Colonic mucosa (tissue), 4 donors: ENCODE measurements around the gene B3GNT5. TPM values are rescaled to one million over a fixed set of nuclear protein-coding genes. Genes with fewer than 3 reads are reported as not detected.

Experiments used
- DNase-seq: peaks from one replicate; pipeline ENCODE4 v3.0.0-alpha.2; 2020
- H3K27ac ChIP-seq: fragments of 200-600 bp; one replicate; pipeline ENCODE4 v1.8.0; 2021
- H3K27me3 ChIP-seq: fragments of 200-600 bp; one replicate; pipeline ENCODE4 v1.8.0; 2021
- H3K36me3 ChIP-seq: fragments of 200-600 bp; one replicate; pipeline ENCODE4 v1.8.0; 2021
- H3K4me1 ChIP-seq: fragments of 200-600 bp; one replicate; pipeline ENCODE4 v1.8.0; 2021; ENCODE audit warnings: mild to moderate bottlenecking
- H3K4me3 ChIP-seq: fragments of 200-600 bp; one replicate; pipeline ENCODE4 v1.8.0; 2021
- H3K9ac ChIP-seq, 2 donors: one replicate each; pipeline ENCODE4 v1.7.0; 2013; ENCODE audit warnings: control low read depth in 2 of 2, low read depth in 2 of 2, low read length in 2 of 2
- H3K9me3 ChIP-seq: fragments of 200-600 bp; one replicate; pipeline ENCODE4 v1.8.0; 2021
- CTCF ChIP-seq: fragments of 200-600 bp; IDR thresholded peaks from one replicate; pipeline ENCODE4 v1.8.0; 2022; ENCODE audit warnings: antibody characterized with exemption, mild to moderate bottlenecking
- intact Hi-C: fragments of 100-400 bp; cut with DNase I; formaldehyde crosslinking; loops from one replicate; pipeline ENCODE4 v1.14.1; 2022
- total RNA-seq, 2 donors: library from RNA; stranded (reverse); fragmentation: NEBNext Ultra II Directional in 1 of 2; extraction: Animal tissue kit (Norgen Biotek cat#: 25700) in 1 of 2; gene quantifications; one replicate each; pipeline ENCODE4 v1.2.1, GENCODE V29; 2021
- donor health status: healthy.
- donor health status: DM: no; HTN: no; CAD: no.
- donor health status: DM: no; HTN: no; CAD: no.

Gene B3GNT5
- total RNA-seq, 2 donors from 2014 or later: 43.1 to 108 TPM

GRCh38 chr3:183230826-183231225 lies 22.2 kb upstream of the B3GNT5 start:
- no peaks in the 10 kb centered on the region for H3K36me3 ChIP-seq
- intact Hi-C loops: no loop called here
- no peak for DNase-seq

GRCh38 chr3:183233966-183234365 lies 19.1 kb upstream of the B3GNT5 start:
- no peaks in the 10 kb centered on the region for H3K9me3 ChIP-seq
- no peaks in the 10 kb centered on the region for H3K27me3 ChIP-seq
- intact Hi-C loops: no loop called here
- no peaks in the 10 kb centered on the region for H3K4me1 ChIP-seq
- no peaks in the 10 kb centered on the region for H3K36me3 ChIP-seq
- no peak overlapping the region for H3K9ac ChIP-seq
- TF ChIP-seq CTCF: no peak
- H3K4me3 ChIP-seq: no peak overlapping the region
- H3K27ac ChIP-seq: no peak overlapping the region
- DNase-seq: no peak

More at GRCh38 chr3:183230826-183231225, 22.2 kb upstream of the B3GNT5 start:
- H3K4me3 ChIP-seq: no peak overlapping the region
- H3K9me3 ChIP-seq: no peaks in the 10 kb centered on the region
- no peaks in the 10 kb centered on the region for H3K4me1 ChIP-seq
- no peak overlapping the region for H3K27ac ChIP-seq
- H3K27me3 ChIP-seq: no peaks in the 10 kb centered on the region
- no peak for TF ChIP-seq CTCF
- H3K9ac ChIP-seq: no peak overlapping the region

- no peak for DNase-seq
- intact Hi-C loops: no loop called here
- no peak overlapping the region for H3K27ac ChIP-seq
- no peaks in the 10 kb centered on the region for H3K27me3 ChIP-seq
- TF ChIP-seq CTCF: no peak
- no peaks in the 10 kb centered on the region for H3K36me3 ChIP-seq
- H3K4me3 ChIP-seq: no peak overlapping the region
- H3K4me1 ChIP-seq: no peaks in the 10 kb centered on the region
- peaks cover 2% of the 10 kb centered on the region for H3K9me3 ChIP-seq
- no peak overlapping the region for H3K9ac ChIP-seq
Measured at GRCh38 chr3:183239046-183239445, 14.0 kb upstream of the B3GNT5 start.

- Histone ChIP-seq H3K27me3 (no peaks in the 10 kb centered on the region), H3K4me3 (no peak overlapping the region), H3K9me3 (peaks cover 2% of the 10 kb centered on the region), H3K9ac (no peak overlapping the region), H3K27ac (no peak overlapping the region), H3K4me1 (no peaks in the 10 kb centered on the region), H3K36me3 (no peaks in the 10 kb centered on the region)
- intact Hi-C loops: no loop called here
- TF ChIP-seq CTCF: no peak
- no peak for DNase-seq
Measured at GRCh38 chr3:183242431-183242830, 10.6 kb upstream of the B3GNT5 start.

GRCh38 chr3:183244219-183244618 lies 8.8 kb upstream of the B3GNT5 start:
- Histone ChIP-seq H3K9me3 (peaks cover 2% of the 10 kb centered on the region), H3K4me3 (no peak overlapping the region), H3K9ac (no peak overlapping the region), H3K4me1 (no peaks in the 10 kb centered on the region), H3K27ac (no peak overlapping the region), H3K27me3 (no peaks in the 10 kb centered on the region), H3K36me3 (no peaks in the 10 kb centered on the region)
- DNase-seq: peak; percentile 56
- no peak for TF ChIP-seq CTCF
- intact Hi-C loops: no loop called here

- H3K27ac ChIP-seq: peak overlapping the region; percentile 38
- no peak overlapping the region for H3K9ac ChIP-seq
- H3K36me3 ChIP-seq: no peaks in the 10 kb centered on the region
- no peaks in the 10 kb centered on the region for H3K4me1 ChIP-seq
- H3K27me3 ChIP-seq: no peaks in the 10 kb centered on the region
- H3K4me3 ChIP-seq: no peak overlapping the region
- TF ChIP-seq CTCF: no peak
- intact Hi-C loops: no loop called here
- no peak for DNase-seq
- peaks cover 2% of the 10 kb centered on the region for H3K9me3 ChIP-seq
Measured at GRCh38 chr3:183244981-183245476, 8.0 kb upstream of the B3GNT5 start.
